ENCODE results near the gene DTD2.

The DTD2 gene

DNA sequence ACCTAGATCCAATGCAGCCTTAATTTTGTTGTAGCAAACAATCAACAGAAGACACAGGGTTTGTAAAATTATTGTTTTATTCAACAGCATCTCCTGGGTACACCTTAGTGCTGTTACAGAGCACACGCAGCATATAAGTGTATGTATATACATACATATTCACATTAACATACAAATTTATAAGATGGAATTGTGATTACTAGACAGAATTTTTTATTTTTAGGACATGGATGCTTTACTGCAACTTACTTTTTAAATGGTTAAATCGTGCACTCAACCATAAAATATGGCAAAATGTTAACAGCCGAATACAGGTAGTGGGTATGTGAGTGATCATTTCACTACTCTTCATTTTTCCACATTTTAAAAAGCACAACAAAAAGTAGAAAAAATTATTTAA is 53.6 kb downstream of the DTD2 start:
- no peak for DNase-seq

DNA sequence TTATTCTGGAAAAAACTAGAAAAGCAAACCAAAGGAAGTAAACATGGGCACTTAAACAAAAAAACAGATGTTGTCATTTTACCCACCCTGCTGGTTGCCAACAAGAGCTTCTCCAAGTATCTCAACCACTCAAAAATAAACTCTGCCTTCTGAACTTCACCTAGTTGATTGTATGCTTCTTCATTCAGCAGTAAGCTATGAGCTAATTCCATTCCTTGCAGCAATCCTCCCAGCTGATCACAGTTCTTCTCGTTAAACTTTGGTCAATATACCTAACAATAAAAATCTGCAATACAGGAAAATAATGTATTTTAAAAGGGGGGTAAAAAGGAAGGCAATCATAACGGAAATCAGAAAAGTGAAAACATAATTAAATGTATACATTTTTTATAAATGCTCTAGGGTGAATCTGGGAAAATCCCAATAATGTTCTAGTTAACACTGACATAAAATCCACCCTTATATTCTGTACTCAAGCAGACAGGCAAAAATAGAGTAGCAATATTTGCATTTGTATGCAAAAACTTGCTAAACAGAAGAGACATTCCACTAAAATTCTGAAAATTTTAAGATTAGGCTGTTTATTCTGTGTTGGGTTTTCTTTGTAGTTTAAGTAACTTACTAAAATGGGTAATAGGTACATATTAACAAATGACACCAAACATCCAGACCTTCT is 54.4 kb downstream of the DTD2 start:
- no peak for DNase-seq

DNA sequence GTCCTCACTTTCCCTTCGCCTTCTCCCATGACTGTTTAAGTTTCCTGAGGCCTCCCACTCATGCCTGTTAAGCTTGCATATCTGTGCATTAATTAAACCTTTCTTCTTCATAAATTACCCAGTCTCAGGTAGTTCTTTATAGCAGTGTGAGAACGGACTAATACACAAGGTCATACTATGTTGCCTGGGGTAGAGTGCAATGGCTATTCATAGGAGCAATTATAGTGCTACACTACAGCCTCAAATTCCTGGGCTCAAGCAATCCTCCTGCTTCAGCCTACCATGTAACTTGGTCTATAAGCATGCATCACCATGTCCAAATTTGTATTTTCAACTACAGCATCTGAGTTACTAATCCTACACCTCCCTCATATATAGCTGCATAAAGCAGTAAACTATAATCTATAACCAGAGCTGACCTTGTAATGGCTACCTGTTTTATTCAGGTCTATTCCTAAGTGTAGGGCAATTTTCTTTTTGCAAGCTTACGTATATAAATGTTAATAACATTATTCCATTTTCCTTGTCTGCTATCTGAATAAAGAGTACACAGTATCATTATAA is 55.9 kb downstream of the DTD2 start:
- no peak for DNase-seq

DNA sequence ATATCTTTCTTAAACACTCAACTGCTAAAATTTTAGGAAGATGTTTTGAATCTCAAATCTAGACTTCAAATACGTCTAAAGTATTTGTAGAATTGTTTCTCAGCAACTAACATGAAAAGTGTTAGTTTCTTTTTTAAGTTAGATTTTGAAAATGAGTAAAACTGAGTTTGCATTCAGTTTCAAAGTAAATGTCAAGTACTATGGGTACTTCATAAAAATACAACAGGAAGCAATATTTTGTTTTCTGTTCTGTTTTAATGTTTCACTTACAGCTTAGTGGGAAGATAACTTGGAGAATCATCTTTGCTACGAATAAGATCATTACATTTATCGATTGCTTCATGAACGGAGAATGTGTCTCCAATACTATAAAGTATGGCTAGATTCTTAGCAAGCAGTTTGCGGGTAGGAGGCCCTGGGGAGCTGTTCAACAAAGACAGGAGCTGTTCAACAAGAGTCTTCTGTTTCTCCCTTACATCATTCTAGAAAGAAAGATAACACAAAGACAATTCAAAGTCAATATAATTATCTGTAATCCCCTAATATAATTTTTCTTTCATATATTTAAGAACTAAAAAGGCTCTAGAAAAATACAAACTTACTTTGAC is 57.2 kb downstream of the DTD2 start:
- DNase-seq: no peak

Data from NCI-H146 (cell line).